ENCODE results near the gene TRPM2. TPM values are rescaled to one million over a fixed set of nuclear protein-coding genes. Genes with fewer than 3 reads are reported as not detected.

The TRPM2 gene
- total and polyA plus RNA-seq, 12 donors = 0.34 to 8.5 (median 1.2) TPM

DNA sequence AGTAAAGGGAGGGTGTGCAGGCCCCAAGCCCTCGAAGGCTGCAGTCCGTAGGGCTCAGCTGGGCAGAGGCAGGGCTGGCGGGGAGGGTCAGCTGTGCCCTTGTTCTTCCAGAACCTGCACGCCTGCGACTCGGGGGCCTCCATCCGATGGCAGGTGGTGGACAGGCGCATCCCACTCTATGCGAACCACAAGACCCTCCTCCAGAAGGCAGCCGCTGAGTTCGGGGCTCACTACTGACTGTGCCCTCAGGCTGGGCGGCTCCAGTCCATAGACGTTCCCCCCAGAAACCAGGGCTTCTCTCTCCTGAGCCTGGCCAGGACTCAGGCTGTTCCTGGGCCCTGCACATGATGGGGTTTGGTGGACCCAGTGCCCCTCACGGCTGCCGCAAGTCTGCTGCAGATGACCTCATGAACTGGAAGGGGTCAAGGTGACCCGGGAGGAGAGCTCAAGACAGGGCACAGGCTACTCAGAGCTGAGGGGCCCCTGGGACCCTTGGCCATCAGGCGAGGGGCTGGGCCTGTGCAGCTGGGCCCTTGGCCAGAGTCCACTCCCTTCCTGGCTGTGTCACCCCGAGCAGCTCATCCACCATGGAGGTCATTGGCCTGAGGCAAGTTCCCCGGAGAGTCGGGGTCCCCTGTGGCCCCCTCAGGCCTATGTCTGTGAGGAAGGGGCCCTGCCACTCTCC is 88.3 kb downstream of the TRPM2 start:
- DNase-seq = peak in 1 of 2 donors; percentile 3
- Histone ChIP-seq H3K4me1 (peaks cover 0 to 20% (median 5%) of the 10 kb centered on the region in 9 donors), H3K36me3 (peaks cover 0 to 55% (median 0%) of the 10 kb centered on the region in 9 donors), H3K4me3 (no peak overlapping the region), H3K27me3 (peaks cover 0 to 6% (median 0%) of the 10 kb centered on the region in 7 donors), H3K27ac (no peak overlapping the region), H3K9me3 (no peaks in the 10 kb centered on the region)
- ATAC-seq = no peak
- intact Hi-C loops (cut with DNase I) = loop anchor here in 1 of 10 donors (10.0 kb wide), 1 partner anchor 57 kb away; no protein-coding TSS in a partner anchor
- TF ChIP-seq, protein P1, sequence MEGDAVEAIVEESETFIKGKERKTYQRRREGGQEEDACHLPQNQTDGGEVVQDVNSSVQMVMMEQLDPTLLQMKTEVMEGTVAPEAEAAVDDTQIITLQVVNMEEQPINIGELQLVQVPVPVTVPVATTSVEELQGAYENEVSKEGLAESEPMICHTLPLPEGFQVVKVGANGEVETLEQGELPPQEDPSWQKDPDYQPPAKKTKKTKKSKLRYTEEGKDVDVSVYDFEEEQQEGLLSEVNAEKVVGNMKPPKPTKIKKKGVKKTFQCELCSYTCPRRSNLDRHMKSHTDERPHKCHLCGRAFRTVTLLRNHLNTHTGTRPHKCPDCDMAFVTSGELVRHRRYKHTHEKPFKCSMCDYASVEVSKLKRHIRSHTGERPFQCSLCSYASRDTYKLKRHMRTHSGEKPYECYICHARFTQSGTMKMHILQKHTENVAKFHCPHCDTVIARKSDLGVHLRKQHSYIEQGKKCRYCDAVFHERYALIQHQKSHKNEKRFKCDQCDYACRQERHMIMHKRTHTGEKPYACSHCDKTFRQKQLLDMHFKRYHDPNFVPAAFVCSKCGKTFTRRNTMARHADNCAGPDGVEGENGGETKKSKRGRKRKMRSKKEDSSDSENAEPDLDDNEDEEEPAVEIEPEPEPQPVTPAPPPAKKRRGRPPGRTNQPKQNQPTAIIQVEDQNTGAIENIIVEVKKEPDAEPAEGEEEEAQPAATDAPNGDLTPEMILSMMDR (IDR thresholded peaks at IDR 0.05) = no peak
- WGBS, 2 donors = 83 to 86% methylated on average over 20 of the region's 20 CpGs

DNA sequence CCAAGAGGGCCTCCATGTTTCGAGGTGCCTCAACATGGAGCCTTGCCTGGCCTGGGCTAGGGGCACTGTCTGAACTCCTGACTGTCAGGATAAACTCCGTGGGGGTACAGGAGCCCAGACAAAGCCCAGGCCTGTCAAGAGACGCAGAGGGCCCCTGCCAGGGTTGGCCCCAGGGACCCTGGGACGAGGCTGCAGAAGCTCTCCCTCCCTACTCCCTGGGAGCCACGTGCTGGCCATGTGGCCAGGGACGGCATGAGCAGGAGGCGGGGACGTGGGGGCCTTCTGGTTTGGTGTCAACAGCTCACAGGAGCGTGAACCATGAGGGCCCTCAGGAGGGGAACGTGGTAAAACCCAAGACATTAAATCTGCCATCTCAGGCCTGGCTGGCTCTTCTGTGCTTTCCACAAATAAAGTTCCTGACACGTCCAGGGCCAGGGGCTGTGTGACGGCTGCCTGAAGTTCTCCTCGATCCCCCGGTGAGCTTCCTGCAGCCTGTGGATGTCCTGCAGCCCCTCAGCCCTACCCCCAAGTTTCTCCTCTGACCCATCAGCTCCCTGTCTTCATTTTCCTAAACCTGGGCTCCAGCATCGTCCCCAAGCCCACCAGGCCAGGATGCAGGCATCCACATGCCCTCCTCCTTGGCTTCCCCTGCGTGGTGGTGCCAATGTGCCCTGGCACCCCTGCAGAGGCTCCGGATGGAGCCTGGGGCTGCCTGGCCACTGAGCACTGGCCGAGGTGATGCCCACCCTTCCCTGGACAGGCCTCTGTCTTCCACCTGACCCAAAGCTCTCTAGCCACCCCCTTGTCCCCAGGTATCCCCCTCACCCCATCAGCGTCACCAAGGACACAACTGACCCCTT is 89.1 kb downstream of the TRPM2 start:
- peak in 1 of 2 donors; percentile 8 for DNase-seq
- no peak overlapping the region for H3K4me3 ChIP-seq
- WGBS, 2 donors = 71 to 73% methylated on average over 19 of the region's 19 CpGs
- ATAC-seq = no peak
- no peaks in the 10 kb centered on the region for H3K9me3 ChIP-seq
- intact Hi-C loops (cut with DNase I) = loop anchor here in 1 of 10 donors (10.0 kb wide), 1 partner anchor 58 kb away; no protein-coding TSS in a partner anchor
- TF ChIP-seq, protein P1 (IDR thresholded peaks at IDR 0.05) = no peak
- peaks cover 0 to 17% (median 5%) of the 10 kb centered on the region in 9 donors for H3K4me1 ChIP-seq
- H3K27ac ChIP-seq = no peak overlapping the region
- peaks cover 0 to 48% (median 0%) of the 10 kb centered on the region in 9 donors for H3K36me3 ChIP-seq
- peaks cover 0 to 11% (median 3%) of the 10 kb centered on the region in 7 donors for H3K27me3 ChIP-seq

DNA sequence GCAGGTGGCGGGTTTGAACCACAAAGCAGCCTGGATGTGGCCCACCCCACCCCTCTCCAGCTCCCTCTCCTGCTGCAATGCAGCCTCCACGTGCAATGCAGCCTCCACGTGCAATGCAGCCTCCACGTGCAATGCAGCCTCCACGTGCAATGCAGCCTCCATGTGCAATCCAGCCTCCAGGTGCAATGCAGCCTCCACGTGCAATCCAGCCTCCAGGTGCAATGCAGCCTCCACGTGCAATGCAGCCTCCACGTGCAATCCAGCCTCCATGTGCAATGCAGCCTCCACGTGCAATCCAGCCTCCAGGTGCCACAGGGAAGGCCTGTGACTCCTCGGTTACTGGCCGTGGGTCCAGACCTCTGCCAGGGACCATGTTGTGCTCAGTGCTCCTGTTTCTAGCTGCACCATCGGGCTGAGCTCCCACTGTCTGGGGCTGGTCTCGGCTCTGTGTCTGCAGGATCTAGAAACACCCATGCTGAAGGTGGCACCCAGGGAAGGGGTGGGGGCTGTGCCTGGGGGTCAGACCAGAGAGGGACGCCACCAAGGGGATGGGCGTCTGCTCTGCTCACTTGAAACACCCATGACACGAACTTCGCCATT is 90.0 kb downstream of the TRPM2 start:
- DNase-seq (no peak), ATAC-seq (no peak)
- Histone ChIP-seq H3K9me3 (no peaks in the 10 kb centered on the region), H3K36me3 (peaks cover 0 to 41% (median 0%) of the 10 kb centered on the region in 9 donors), H3K27ac (no peak overlapping the region), H3K4me3 (no peak overlapping the region), H3K4me1 (peaks cover 0 to 8% (median 0%) of the 10 kb centered on the region in 9 donors), H3K27me3 (peaks cover 0 to 17% (median 5%) of the 10 kb centered on the region in 7 donors)
- intact Hi-C loops (cut with DNase I) = loop anchor here in 1 of 10 donors (10.0 kb wide), 1 partner anchor 59 kb away; no protein-coding TSS in a partner anchor
- 74 to 77% methylated on average over 16 to 17 of the region's 17 CpGs for WGBS, 2 donors
- TF ChIP-seq, protein P1 (IDR thresholded peaks at IDR 0.05) = no peak

DNA sequence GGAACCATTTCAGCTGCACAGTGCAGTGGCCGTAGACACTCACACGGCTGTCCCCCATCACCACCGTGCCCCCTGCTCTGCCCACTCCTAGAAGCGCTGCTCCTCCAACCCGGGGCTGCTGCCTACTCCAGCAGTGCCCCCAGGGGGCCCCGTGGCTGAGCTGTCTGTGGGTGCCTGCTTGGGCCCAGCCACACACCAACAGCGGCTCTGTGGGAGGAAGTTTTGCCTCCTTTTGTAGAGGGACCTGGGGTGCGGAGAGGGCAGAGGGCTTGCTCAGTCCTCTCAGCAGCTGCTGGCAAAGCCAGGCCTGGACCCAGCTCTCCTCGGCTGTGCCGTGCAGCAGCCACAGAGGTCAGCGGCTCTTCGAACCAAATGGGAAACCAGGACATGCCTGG is 90.5 kb downstream of the TRPM2 start:
- no peak overlapping the region for H3K4me3 ChIP-seq
- TF ChIP-seq, protein P1 (IDR thresholded peaks at IDR 0.05) = no peak
- peaks cover 0 to 39% (median 0%) of the 10 kb centered on the region in 9 donors for H3K36me3 ChIP-seq
- no peak overlapping the region for H3K27ac ChIP-seq
- DNase-seq (peak in 1 of 2 donors; percentile 3), ATAC-seq (no peak)
- H3K9me3 ChIP-seq = no peaks in the 10 kb centered on the region
- intact Hi-C loops (cut with DNase I) = loop anchor here in 1 of 10 donors (10.0 kb wide), 1 partner anchor 59 kb away; no protein-coding TSS in a partner anchor
- WGBS, 2 donors = 79 to 81% methylated on average over 12 of the region's 12 CpGs
- peaks cover 0 to 8% (median 0%) of the 10 kb centered on the region in 9 donors for H3K4me1 ChIP-seq
- H3K27me3 ChIP-seq = peaks cover 0 to 22% (median 6%) of the 10 kb centered on the region in 7 donors

Measured in heart right ventricle (tissue), 16 donors.